ENCODE measurements around the gene IVD.
A peak's percentile ranks its signal among the peaks of the same experiment; 100 is the strongest.

IVD gene

GRCh38 chr15:40379374-40379773 lies 26.2 kb upstream of the IVD start:
- DNase-seq, result no peak

GRCh38 chr15:40379853-40380252 lies 25.7 kb upstream of the IVD start:
- no peak for DNase-seq

GRCh38 chr15:40380636-40381035 lies 25.0 kb upstream of the IVD start:
- no peak for DNase-seq

DNA sequence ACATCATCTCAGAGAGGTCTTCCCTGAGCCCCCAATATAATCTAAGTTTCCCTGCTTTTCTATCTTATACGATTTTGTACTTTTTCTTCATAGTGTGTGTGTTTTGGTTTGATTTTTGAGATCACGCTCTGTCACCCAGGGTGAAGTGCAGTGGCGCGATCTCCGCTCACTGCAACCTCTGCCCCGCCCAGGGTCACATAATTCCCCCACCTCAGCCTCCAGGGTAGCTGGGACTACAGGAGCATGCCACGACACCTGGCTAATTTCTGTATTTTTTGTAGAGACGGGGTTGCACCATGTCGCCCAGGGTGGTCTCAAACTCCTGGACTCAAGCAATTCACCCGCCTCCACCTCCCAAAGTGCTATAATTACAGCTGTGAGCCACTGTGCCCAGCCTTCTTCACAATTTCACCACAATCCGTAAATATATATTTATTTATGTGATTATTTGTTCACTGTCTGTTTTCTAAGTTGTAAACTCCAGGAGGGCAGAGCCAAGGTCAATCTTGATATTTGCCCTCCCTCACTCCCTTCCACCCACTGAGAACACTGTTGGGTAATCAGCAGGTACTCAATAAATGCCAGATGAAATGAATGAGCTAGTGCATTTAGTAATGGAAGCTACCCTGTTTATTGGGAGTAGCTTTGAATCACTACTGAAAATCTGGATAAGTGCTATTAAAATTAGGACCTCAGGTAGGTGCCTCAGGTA lies 23.6 kb upstream of the IVD start:
- DNase-seq, result no peak

DNA sequence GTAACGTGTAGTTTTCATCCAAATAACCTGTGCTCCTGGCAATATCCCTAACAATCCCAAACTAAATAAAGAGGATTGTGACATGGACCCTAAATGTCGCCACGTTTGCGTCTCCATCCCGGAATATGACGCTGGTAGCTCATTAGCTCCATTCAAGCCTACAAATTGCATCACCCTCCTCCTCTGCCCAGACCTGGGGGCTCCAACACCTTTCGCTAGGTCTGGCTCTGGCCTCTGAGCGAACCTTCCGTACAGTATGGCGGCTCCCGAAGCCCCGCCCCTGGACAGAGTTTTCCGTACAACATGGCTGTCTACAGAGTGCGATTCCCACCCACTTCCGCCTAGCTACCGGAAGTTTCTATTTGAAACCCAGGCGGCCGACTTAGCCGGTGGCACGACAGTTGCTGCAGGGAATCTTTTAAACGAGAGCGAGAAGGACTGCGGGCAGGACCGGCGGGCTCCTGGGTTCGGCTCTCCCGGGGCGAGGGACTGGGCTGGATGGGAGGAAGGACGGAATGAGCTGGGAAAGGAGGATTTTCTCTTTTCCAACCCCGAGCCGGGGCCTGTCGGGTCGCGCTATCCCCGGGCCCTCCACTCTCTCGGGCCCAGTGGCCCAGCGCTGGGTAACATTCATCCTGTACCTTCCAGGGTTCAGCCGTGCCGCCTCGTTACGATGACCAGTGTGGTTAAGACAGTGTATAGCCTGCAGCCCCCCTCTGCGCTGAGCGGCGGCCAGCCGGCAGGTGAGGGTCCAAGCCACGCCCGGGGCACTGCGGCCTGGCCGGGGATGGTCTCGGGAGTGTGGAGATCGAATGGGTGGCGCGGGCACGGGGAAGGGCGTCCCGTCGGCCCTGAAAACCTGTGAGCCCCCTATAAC lies 22.8 kb upstream of the IVD start, which contains the start of gene KNSTRN:
Gene KNSTRN (plus strand): TSS at position 142 of the 877 bp plus-strand sequence. CDS start 115 bp downstream, at position 257.
- peak; percentile 94 for DNase-seq

DNA sequence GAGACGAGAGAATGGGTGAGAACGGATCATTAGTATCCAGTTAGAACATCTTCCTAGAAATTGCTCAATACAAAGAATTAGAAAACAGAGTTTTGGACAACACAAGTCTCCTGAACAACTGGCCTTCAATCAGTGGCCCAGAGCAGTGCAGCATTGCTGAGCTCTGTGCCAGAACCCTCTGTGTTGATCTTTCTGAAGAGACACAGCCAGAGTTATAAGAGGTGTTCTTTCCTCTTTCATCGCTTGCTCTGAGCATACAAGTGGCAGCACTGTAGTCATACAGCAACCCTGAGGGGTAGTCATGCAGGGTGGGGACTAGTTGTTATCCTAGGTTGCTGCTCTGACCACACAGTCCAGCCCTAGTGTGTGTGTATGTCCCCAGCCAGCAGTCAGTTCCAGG lies 19.1 kb upstream of the IVD start:
- DNase-seq, result no peak

- DNase-seq, result no peak
Observed at GRCh38 chr15:40388941-40389823, 16.4 kb upstream of the IVD start.

GRCh38 chr15:40389824-40390595 lies 15.6 kb upstream of the IVD start:
- DNase-seq, result no peak

GRCh38 chr15:40392986-40393948 lies 12.3 kb upstream of the IVD start:
- DNase-seq, result no peak

DNA sequence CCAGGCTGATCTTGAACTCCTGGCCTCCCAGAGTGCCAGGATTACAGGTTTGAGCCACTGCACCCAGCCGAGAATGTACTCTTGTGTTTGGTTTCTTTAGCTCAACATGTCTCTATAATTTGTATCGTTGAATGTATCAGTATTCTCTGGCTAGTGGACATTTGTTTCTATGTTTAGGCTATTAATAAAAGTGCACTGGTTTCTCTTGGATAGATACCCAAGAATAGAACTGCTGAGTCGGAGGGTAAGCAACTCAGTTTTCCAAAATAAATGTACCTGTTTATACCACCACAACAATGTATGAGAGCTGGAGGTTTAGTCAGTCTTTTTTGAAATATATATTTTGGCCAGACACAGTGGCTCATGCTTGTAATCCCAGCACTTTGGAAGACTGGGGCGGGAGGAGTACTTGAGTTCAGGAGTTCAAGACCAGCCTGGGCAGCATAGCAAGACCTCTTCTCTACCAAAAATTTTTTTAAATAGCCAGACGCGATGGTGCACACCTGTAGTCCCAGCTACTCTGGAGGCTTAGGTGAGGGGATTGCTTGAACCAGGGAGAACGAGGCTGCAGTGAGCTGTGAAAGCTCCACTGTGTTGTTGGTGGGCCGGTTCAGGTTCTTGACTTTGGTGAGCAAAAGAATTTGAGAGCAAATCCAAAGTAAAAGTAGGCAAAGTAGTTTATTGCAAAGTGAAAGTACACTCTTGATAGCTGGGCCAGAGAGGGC lies 7.7 kb upstream of the IVD start:
- DNase-seq, result no peak

DNA sequence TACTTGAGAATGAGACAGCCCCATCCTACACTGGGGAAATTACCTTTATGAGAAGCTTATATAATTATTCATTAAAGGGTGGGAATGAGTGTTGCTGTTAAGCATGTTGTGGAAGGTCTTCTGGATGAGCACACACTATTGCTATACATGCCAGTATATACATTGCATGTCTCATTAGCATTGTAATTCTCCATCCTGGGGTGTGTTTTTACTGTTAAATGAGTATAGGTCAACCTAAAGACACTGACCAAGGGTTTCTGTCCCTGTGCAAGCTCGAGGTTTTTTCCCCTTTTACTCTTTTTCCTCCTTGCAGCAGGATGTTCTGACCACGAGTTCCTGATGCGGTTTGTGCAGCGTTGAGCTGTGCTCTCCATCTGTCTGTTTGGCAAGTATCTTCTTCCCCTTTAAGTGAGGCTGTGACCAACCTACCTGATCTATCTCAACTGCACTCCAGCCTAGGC lies 7.2 kb upstream of the IVD start:
- no peak for DNase-seq

GRCh38 chr15:40399370-40399769 lies 6.2 kb upstream of the IVD start:
- no peak for DNase-seq

DNA sequence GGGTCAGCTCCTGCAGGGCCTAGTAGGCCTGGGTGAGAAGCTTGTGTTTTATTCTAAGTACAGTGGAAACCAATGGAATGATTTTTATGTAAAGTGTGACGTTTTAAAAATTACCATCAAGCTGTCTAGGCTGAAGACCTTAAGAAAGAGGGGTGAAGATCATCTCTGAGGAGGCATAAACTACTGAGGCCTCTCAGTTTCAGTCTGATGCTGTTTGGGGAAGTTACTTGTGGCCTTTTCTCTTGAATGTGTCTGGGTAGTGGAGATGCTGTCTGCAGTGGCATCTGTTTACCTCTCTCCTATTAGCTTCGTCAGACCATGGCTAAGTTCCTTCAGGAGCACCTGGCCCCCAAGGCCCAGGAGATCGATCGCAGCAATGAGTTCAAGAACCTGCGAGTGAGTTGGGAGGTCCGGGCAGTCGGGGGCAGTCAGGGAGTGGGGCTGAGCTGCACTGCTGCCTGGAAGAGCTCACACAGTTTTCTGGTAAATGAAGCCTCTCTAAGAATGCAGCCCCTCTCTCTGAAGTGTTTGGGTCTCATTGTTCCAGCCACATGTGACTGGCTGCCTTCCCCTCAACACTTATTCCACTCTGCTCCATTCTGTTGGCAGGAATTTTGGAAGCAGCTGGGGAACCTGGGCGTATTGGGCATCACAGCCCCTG lies 1.9 kb downstream of the IVD start:
- DNase-seq, result no peak

GRCh38 chr15:40409366-40409765 lies 3.8 kb downstream of the IVD start:
- no peak for DNase-seq

GRCh38 chr15:40410476-40410875 lies 4.9 kb downstream of the IVD start:
- no peak for DNase-seq

- DNase-seq, result no peak
Observed at GRCh38 chr15:40412095-40412759, 6.6 kb downstream of the IVD start.

DNA sequence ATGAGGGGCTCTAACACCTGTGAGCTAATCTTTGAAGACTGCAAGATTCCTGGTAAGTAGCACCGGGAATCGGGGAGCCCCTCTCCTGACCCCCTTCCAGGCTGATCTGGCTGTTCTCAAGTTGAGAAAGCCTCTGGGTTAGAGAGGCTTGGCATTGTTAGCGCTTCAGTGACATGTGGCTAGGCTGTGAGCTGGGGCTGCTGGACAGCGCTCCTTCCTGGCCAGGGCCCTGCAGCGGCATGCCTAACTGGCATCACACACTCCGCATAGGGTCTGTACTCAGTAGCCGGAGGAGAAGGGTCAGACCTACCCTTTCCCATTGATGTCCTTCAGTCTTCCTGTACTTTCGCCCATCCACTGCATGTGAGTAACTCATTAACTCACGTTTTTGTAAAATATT lies 7.4 kb downstream of the IVD start:
- DNase-seq, result no peak

GRCh38 chr15:40414816-40415215 lies 9.2 kb downstream of the IVD start:
- DNase-seq, result no peak

DNA sequence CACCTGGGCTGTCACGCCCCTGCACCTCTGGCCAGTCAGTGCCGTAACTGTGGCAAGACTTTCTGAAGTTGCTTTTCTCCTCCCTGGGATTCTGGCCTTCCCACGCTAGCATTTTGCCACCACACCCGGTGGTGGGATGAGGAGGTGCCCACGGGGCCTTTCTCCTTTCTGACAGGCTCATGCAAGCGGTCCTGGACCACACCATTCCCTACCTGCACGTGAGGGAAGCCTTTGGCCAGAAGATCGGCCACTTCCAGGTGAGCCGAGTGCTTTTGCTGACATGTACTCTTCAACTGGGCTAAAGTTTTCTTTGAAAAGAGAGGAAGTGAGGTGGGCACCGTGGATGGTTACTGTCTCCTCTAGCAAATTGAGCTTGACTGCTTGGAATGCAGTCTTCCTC lies 9.6 kb downstream of the IVD start:
- DNase-seq, result no peak
